Activated CD4-positive, alpha-beta T cell treated with anti-CD3 and anti-CD28 coated beads for 36 hours (primary cell): ENCODE measurements around the gene LMO2. TPM values are rescaled to one million over a fixed set of nuclear protein-coding genes. Genes with fewer than 3 reads are reported as not detected.

Experiments
- ATAC-seq: fragments of 200-7000 bp; cut with Tn5 transposase; one replicate; pipeline ENCODE4 v1.10.0; 2021; ENCODE audit warnings: mild to moderate bottlenecking, moderate library complexity
- CTCF ChIA-PET: fragments of 350-600 bp; sonication (Branson Sonifier 250); formaldehyde crosslinking; loops from one replicate; lab custom pipeline; 2021; ENCODE audit warnings: antibody characterized with exemption; lab: Charles Lee
- POLR2A ChIA-PET: fragments of 350-600 bp; sonication (Branson Sonifier 250); formaldehyde crosslinking; loops from one replicate; lab custom pipeline; 2021; ENCODE audit warnings: antibody characterized with exemption, inconsistent platforms; lab: Charles Lee
- DNase-seq: peaks from one replicate; pipeline ENCODE4 v3.0.0-alpha.2; 2020
- H3K27ac Mint-ChIP-seq: one replicate; pipeline ENCODE4 v1.8.0; 2021; ENCODE audit warnings: mixed read lengths
- H3K27me3 Mint-ChIP-seq: one replicate; pipeline ENCODE4 v1.8.0; 2021; ENCODE audit warnings: mixed read lengths
- H3K36me3 Mint-ChIP-seq: one replicate; pipeline ENCODE4 v1.8.0; 2021; ENCODE audit warnings: low read depth, mixed read lengths
- H3K4me1 Mint-ChIP-seq: one replicate; pipeline ENCODE4 v1.8.0; 2021; ENCODE audit warnings: mixed read lengths
- H3K4me3 Mint-ChIP-seq: one replicate; pipeline ENCODE4 v1.8.0; 2021; ENCODE audit warnings: mild to moderate bottlenecking, moderate library complexity, mixed read lengths
- H3K9me3 Mint-ChIP-seq: one replicate; pipeline ENCODE4 v1.8.0; 2021; ENCODE audit warnings: low read depth, mixed read lengths
- intact Hi-C, 2 experiments: fragments of 100-400 bp; cut with DNase I in 1 of 2; cut with micrococcal nuclease in 1 of 2; formaldehyde crosslinking; loops; one replicate each; pipeline versions ENCODE4 v1.14.2 to v1.15.1; 2022 to 2024; cut with DNase I, micrococcal nuclease
- total RNA-seq, 2 experiments: library from RNA; stranded (reverse); gene quantifications; one replicate each; pipeline ENCODE4 v1.2.3, GENCODE V29; 2021

The LMO2 gene
- total RNA-seq, 2 experiments from 2014 or later = not detected

GRCh38 chr11:33885338-33886005, 6.4 kb downstream of the LMO2 start:
- intact Hi-C loops = no loop called here
- ChIA-PET POLR2A (no interaction called here), CTCF (no interaction called here)
- H3K9me3 Mint-ChIP-seq = no peaks in the 10 kb centered on the region
- DNase-seq (no peak), ATAC-seq (no peak)
- H3K4me3 Mint-ChIP-seq = no peak overlapping the region
- no peaks in the 10 kb centered on the region for H3K4me1 Mint-ChIP-seq
- H3K36me3 Mint-ChIP-seq = no peaks in the 10 kb centered on the region
- no peak overlapping the region for H3K27ac Mint-ChIP-seq
- peaks cover 79% of the 10 kb centered on the region for H3K27me3 Mint-ChIP-seq

- H3K4me3 Mint-ChIP-seq = no peak overlapping the region
- DNase-seq = no peak
- ChIA-PET CTCF (interaction anchor here (0.8 kb wide), 1 partner anchor 23 kb away, joined by 3 read pairs; no protein-coding TSS in a partner anchor), POLR2A (no interaction called here)
- ATAC-seq = no peak
- H3K36me3 Mint-ChIP-seq = no peaks in the 10 kb centered on the region
- intact Hi-C loops = no loop called here
- no peak overlapping the region for H3K27ac Mint-ChIP-seq
- H3K27me3 Mint-ChIP-seq = peaks cover 80% of the 10 kb centered on the region
- no peaks in the 10 kb centered on the region for H3K4me1 Mint-ChIP-seq
- H3K9me3 Mint-ChIP-seq = no peaks in the 10 kb centered on the region
Observed at GRCh38 chr11:33884601-33885000, 7.3 kb downstream of the LMO2 start.

GRCh38 chr11:33884035-33884434, 7.8 kb downstream of the LMO2 start:
- CTCF ChIA-PET = interaction anchor here (0.8 kb wide), 1 partner anchor 22 kb away, joined by 3 read pairs; no protein-coding TSS in a partner anchor
- DNase-seq (no peak), ATAC-seq (no peak)
- H3K4me1 Mint-ChIP-seq = no peaks in the 10 kb centered on the region
- no peaks in the 10 kb centered on the region for H3K9me3 Mint-ChIP-seq
- H3K27me3 Mint-ChIP-seq = peaks cover 78% of the 10 kb centered on the region
- POLR2A ChIA-PET = no interaction called here
- intact Hi-C loops = no loop called here
- H3K4me3 Mint-ChIP-seq = no peak overlapping the region
- H3K36me3 Mint-ChIP-seq = no peaks in the 10 kb centered on the region
- H3K27ac Mint-ChIP-seq = no peak overlapping the region

- no peaks in the 10 kb centered on the region for H3K9me3 Mint-ChIP-seq
- no peaks in the 10 kb centered on the region for H3K36me3 Mint-ChIP-seq
- H3K4me1 Mint-ChIP-seq = no peaks in the 10 kb centered on the region
- no peak overlapping the region for H3K4me3 Mint-ChIP-seq
- no peak overlapping the region for H3K27ac Mint-ChIP-seq
- CTCF ChIA-PET = interaction anchor here (0.7 to 0.8 kb wide), 2 partner anchors 13 to 15 kb away, joined by 3 read pairs; no protein-coding TSS in a partner anchor
- ATAC-seq = no peak
- DNase-seq = no peak
- POLR2A ChIA-PET = no interaction called here
- intact Hi-C loops = no loop called here
- H3K27me3 Mint-ChIP-seq = peaks cover 76% of the 10 kb centered on the region
Observed at GRCh38 chr11:33881651-33882503, 10.0 kb downstream of the LMO2 start.

- H3K9me3 Mint-ChIP-seq = no peaks in the 10 kb centered on the region
- intact Hi-C loops = no loop called here
- POLR2A ChIA-PET = no interaction called here
- no peaks in the 10 kb centered on the region for H3K36me3 Mint-ChIP-seq
- ATAC-seq (no peak), DNase-seq (no peak)
- no peaks in the 10 kb centered on the region for H3K4me1 Mint-ChIP-seq
- CTCF ChIA-PET = interaction anchor here (0.9 kb wide), 1 partner anchor 12 kb away, joined by 6 read pairs; no protein-coding TSS in a partner anchor
- H3K27me3 Mint-ChIP-seq = peaks cover 79% of the 10 kb centered on the region
- no peak overlapping the region for H3K27ac Mint-ChIP-seq
- H3K4me3 Mint-ChIP-seq = no peak overlapping the region
Observed at GRCh38 chr11:33880979-33881378, 10.9 kb downstream of the LMO2 start.

GRCh38 chr11:33879375-33879774, 12.5 kb downstream of the LMO2 start:
- Mint-ChIP-seq H3K4me3 (no peak overlapping the region), H3K9me3 (no peaks in the 10 kb centered on the region), H3K27me3 (peaks cover 80% of the 10 kb centered on the region), H3K27ac (no peak overlapping the region), H3K36me3 (no peaks in the 10 kb centered on the region), H3K4me1 (no peaks in the 10 kb centered on the region)
- DNase-seq (no peak), ATAC-seq (no peak)
- ChIA-PET POLR2A (no interaction called here), CTCF (interaction anchor here (1.5 kb wide), 1 partner anchor 109 kb away, joined by 4 read pairs; no protein-coding TSS in a partner anchor)
- intact Hi-C loops = no loop called here

- intact Hi-C loops = no loop called here
- POLR2A ChIA-PET = no interaction called here
- peaks cover 73% of the 10 kb centered on the region for H3K27me3 Mint-ChIP-seq
Observed at GRCh38 chr11:33877038-33877437, 14.8 kb downstream of the LMO2 start.

GRCh38 chr11:33875621-33876294, 16.1 kb downstream of the LMO2 start:
- ChIA-PET POLR2A (no interaction called here), CTCF (interaction anchor here (1.1 kb wide), 1 partner anchor 112 kb away, joined by 8 read pairs; no protein-coding TSS in a partner anchor)
- no peak for ATAC-seq
- Mint-ChIP-seq H3K27ac (no peak overlapping the region), H3K27me3 (peaks cover 67% of the 10 kb centered on the region), H3K4me3 (no peak overlapping the region), H3K9me3 (no peaks in the 10 kb centered on the region), H3K4me1 (peaks cover 3% of the 10 kb centered on the region), H3K36me3 (no peaks in the 10 kb centered on the region)
- no peak for DNase-seq
- intact Hi-C loops = no loop called here

More at GRCh38 chr11:33877038-33877437, 14.8 kb downstream of the LMO2 start:
- CTCF ChIA-PET = interaction anchor here (0.6 kb wide), 1 partner anchor 195 kb away, joined by 3 read pairs; no protein-coding TSS in a partner anchor
- H3K9me3 Mint-ChIP-seq = no peaks in the 10 kb centered on the region
- ATAC-seq (no peak), DNase-seq (no peak)
- H3K27ac Mint-ChIP-seq = no peak overlapping the region
- no peaks in the 10 kb centered on the region for H3K4me1 Mint-ChIP-seq
- no peaks in the 10 kb centered on the region for H3K36me3 Mint-ChIP-seq
- no peak overlapping the region for H3K4me3 Mint-ChIP-seq

- Mint-ChIP-seq H3K27me3 (peaks cover 68% of the 10 kb centered on the region), H3K27ac (no peak overlapping the region), H3K4me3 (no peak overlapping the region), H3K4me1 (peaks cover 6% of the 10 kb centered on the region), H3K36me3 (no peaks in the 10 kb centered on the region), H3K9me3 (no peaks in the 10 kb centered on the region)
- DNase-seq = no peak
- no peak for ATAC-seq
- ChIA-PET POLR2A (no interaction called here), CTCF (interaction anchor here (1.1 kb wide), 1 partner anchor 112 kb away, joined by 8 read pairs; no protein-coding TSS in a partner anchor)
- intact Hi-C loops = no loop called here
Observed at GRCh38 chr11:33874910-33875490, 16.9 kb downstream of the LMO2 start.

- Mint-ChIP-seq H3K27me3 (peaks cover 66% of the 10 kb centered on the region), H3K27ac (no peak overlapping the region), H3K36me3 (no peaks in the 10 kb centered on the region), H3K9me3 (no peaks in the 10 kb centered on the region), H3K4me3 (no peak overlapping the region), H3K4me1 (peaks cover 6% of the 10 kb centered on the region)
- no peak for DNase-seq
- POLR2A ChIA-PET = no interaction called here
- intact Hi-C loops = no loop called here
- no peak for ATAC-seq
- CTCF ChIA-PET = no interaction called here
Observed at GRCh38 chr11:33874433-33874832, 17.4 kb downstream of the LMO2 start.
